HG02870 (cell line): ENCODE data around the gene GPR162.
"Not testable (repeated sequence)": the region's sequence is repeated elsewhere in the genome, so short reads cannot be mapped to it uniquely, and the experiment has no call there.

Experiments used
- ATAC-seq: cut with Tn5 transposase; IDR thresholded peaks from one replicate; pipeline ENCODE4 v1.9.1; 2021; ENCODE audit warnings: mild to moderate bottlenecking, moderate library complexity; ENCODE audit not compliant: unreplicated experiment

Gene GPR162

GRCh38 chr12:6872073-6873048 lies 50.7 kb downstream of the GPR162 start:
- ATAC-seq = no peak

DNA sequence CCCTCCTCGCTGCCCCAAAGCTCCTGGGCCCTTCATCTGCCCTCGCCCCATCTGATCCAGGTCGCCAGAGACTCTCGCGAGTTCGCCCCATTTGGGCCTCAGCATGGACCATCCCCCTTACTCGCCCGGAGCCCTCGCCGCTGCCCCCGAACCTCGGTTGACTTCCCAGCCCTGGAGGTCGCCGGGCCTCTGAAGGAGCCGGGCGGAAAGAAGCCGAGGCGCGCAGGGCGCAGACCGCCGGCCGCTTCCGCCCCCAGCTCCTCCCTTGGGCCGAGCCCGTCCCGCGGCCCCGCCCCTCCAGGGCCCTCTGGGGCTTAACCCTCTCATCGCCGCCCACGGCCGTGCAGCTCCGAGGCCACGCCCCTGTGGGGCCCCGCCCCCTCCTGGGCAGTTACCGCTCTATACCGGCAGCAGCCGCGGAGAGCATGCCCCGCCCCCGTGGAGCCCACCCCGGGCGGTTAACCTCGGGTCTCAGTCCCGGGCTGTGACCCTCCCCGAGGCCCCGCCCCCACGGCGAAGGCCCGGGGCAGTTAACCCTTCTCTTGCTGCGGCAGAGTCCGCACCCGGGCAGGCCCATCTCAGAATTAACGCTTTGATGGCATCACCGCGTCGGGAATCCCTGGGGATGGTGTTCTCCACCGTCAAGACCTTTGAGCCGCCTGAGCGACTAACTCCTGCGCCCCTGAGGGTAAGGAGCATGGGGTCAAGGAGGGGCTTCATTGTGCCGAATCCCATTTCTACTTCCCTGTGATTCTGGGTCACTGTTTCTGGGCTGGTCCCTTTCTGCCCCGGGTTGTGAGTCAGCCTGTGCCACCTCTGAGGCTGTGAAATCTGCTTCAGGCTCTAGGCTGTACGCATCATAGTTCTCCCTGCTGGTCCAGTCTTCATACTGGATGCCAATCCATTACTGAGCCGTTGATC lies 51.7 kb downstream of the GPR162 start, which contains the start of gene SPSB2:
SPSB2 (minus strand) TSS at position 210 of the 921 bp plus-strand sequence. CDS start 402 bp downstream, outside the sequence.
- peak; percentile 66 for ATAC-seq

GRCh38 chr12:6874015-6874368 lies 52.4 kb downstream of the GPR162 start:
- not testable (repeated sequence) for ATAC-seq
